OCI-LY7 (cell line): Measurements from ENCODE around the gene CCDC124. TPM values are rescaled to one million over a fixed set of nuclear protein-coding genes. Genes with fewer than 3 reads are reported as not detected.

ENCODE experiments used
- BruUV-seq: library from RNA; stranded (reverse); fragments of 400-500 nt; replicated peaks from 2 replicates; lab custom pipeline; 2021; lab: Mats Ljungman, UMichigan
- CTCF ChIA-PET: fragments of 300-600 bp; sonication (Branson Sonifier 250); formaldehyde crosslinking; loops from one replicate; lab custom pipeline; 2022; ENCODE audit warnings: antibody characterized with exemption; ENCODE audit not compliant: unreplicated experiment; lab: Charles Lee
- POLR2A ChIA-PET: fragments of 300-600 bp; sonication (Branson Sonifier 250); formaldehyde crosslinking; loops from one replicate; lab custom pipeline; 2022; ENCODE audit warnings: antibody characterized with exemption; lab: Charles Lee
- DNase-seq: peaks from one replicate; pipeline ENCODE4 v3.0.0-alpha.2; 2015; ENCODE audit warnings: low spot score
- H2AFZ ChIP-seq: fragments of 200-600 bp; sonication (generic), shearing (Covaris generic); 2 replicates; pipeline ENCODE4 v1.6.1; 2014; ENCODE audit warnings: mild to moderate bottlenecking, antibody characterized with exemption, low read length, moderate library complexity
- H3K27ac ChIP-seq: fragments of 200-600 bp; sonication (generic); 2 replicates; pipeline ENCODE4 v1.5.1; 2014; ENCODE audit warnings: mixed run types, low read depth, mild to moderate bottlenecking, moderate library complexity, low read length, inconsistent platforms; ENCODE audit not compliant: poor library complexity, severe bottlenecking
- H3K36me3 ChIP-seq: fragments of 200-600 bp; sonication (generic); 2 replicates; pipeline ENCODE4 v1.6.1; 2014; ENCODE audit warnings: mild to moderate bottlenecking, antibody characterized with exemption, low read length, moderate library complexity, mixed read lengths; ENCODE audit not compliant: insufficient read depth
- H3K4me1 ChIP-seq: fragments of 200-600 bp; sonication (generic); 2 replicates; pipeline ENCODE4 v1.5.1; 2014; ENCODE audit warnings: mild to moderate bottlenecking, low read length; ENCODE audit not compliant: insufficient read depth, poor library complexity, severe bottlenecking
- H3K4me2 ChIP-seq: fragments of 200-600 bp; sonication (generic); 2 replicates; pipeline ENCODE4 v1.6.1; 2014; ENCODE audit warnings: mild to moderate bottlenecking, low read length
- H3K4me3 ChIP-seq: fragments of 200-600 bp; sonication (generic); 2 replicates; pipeline ENCODE4 v1.5.1; 2014; ENCODE audit warnings: mild to moderate bottlenecking, low read depth, low read length; ENCODE audit not compliant: poor library complexity, severe bottlenecking
- H3K79me2 ChIP-seq: fragments of 200-600 bp; sonication (generic); 2 replicates; pipeline ENCODE4 v1.6.1; 2016; ENCODE audit warnings: low read depth, mild to moderate bottlenecking, low read length, moderate library complexity, mixed read lengths; ENCODE audit not compliant: insufficient read depth
- H3K9me2 ChIP-seq: fragments of 200-600 bp; sonication (generic); 2 replicates; pipeline ENCODE4 v1.6.1; 2016; ENCODE audit warnings: mild to moderate bottlenecking, low read length, mixed read lengths; ENCODE audit not compliant: insufficient read depth
- H3K9me3 ChIP-seq: fragments of 200-600 bp; sonication (generic); 2 replicates; pipeline ENCODE4 v1.6.1; 2014; ENCODE audit warnings: mild to moderate bottlenecking, mixed run types, low read length, mixed read lengths
- H4K20me1 ChIP-seq: fragments of 200-600 bp; sonication (generic); 2 replicates; pipeline ENCODE4 v1.6.1; 2014; ENCODE audit warnings: mild to moderate bottlenecking, antibody characterized with exemption, low read length, moderate library complexity, mixed read lengths; ENCODE audit not compliant: insufficient read depth
- CTCF ChIP-seq: fragments of 200-600 bp; sonication (generic); conservative IDR thresholded peaks from 2 replicates; pipeline ENCODE4 v1.5.1; 2014; ENCODE audit warnings: mild to moderate bottlenecking, antibody characterized with exemption, low read length, moderate library complexity, mixed read lengths
- EZH2phosphoT487 ChIP-seq: fragments of 200-600 bp; sonication (generic); IDR thresholded peaks from 2 replicates; pipeline ENCODE4 v1.6.1; 2018; ENCODE audit warnings: low read depth, borderline replicate concordance, mild to moderate bottlenecking, mixed run types, antibody characterized with exemption, low read length, moderate library complexity, mixed read lengths
- intact Hi-C: fragments of 100-400 bp; cut with micrococcal nuclease; formaldehyde crosslinking; loops from one replicate; pipeline ENCODE4 v1.10.0; 2022; ENCODE audit not compliant: unreplicated experiment
- total RNA-seq, 2 experiments: library from RNA; depleted of rRNA in 1 of 2; stranded (reverse); fragments of >200 nt in 1 of 2; shearing (Covaris generic) in 1 of 2; gene quantifications; 2 replicates each; pipeline ENCODE4 v1.2.3, GENCODE V29; 2014 to 2022

CCDC124 gene
- total RNA-seq, 2 experiments from 2014 or later, result 57.5 to 106 TPM

- POLR2A ChIA-PET, result interaction anchor here (0.7 to 0.8 kb wide), 2 partner anchors 706 to 753 kb away, joined by 3 to 5 read pairs; no protein-coding TSS in a partner anchor
- CTCF ChIA-PET, result no interaction called here
- BruUV-seq, result no TSS peak
Observed at GRCh38 chr19:17988161-17988560, 55.3 kb downstream of the CCDC124 start.

GRCh38 chr19:17989425-17990094 lies 56.7 kb downstream of the CCDC124 start:
- no peak overlapping the region for H3K4me3 ChIP-seq
- DNase-seq, result no peak
- intact Hi-C loops, result no loop called here
- H3K9me3 ChIP-seq, result no peaks in the 10 kb centered on the region
- H3K4me2 ChIP-seq, result no peak overlapping the region
- no peaks in the 10 kb centered on the region for H4K20me1 ChIP-seq
- ChIA-PET POLR2A (interaction anchor here (0.6 kb wide), 1 partner anchor 653 kb away, joined by 4 read pairs; no protein-coding TSS in a partner anchor), CTCF (no interaction called here)
- TF ChIP-seq EZH2phosphoT487 (no peak), CTCF (no peak)
- H2AFZ ChIP-seq, result no peak overlapping the region
- H3K36me3 ChIP-seq, result no peaks in the 10 kb centered on the region
- no peaks in the 10 kb centered on the region for H3K9me2 ChIP-seq
- no TSS peak for BruUV-seq
- no peaks in the 10 kb centered on the region for H3K79me2 ChIP-seq
- H3K4me1 ChIP-seq, result no peaks in the 10 kb centered on the region
- H3K27ac ChIP-seq, result no peak overlapping the region

More at GRCh38 chr19:17988161-17988560, 55.3 kb downstream of the CCDC124 start:
- H3K27ac ChIP-seq, result no peak overlapping the region
- no peaks in the 10 kb centered on the region for H3K36me3 ChIP-seq
- TF ChIP-seq EZH2phosphoT487, result no peak
- no peak for TF ChIP-seq CTCF
- intact Hi-C loops, result no loop called here
- DNase-seq, result no peak
- H3K79me2 ChIP-seq, result no peaks in the 10 kb centered on the region
- no peaks in the 10 kb centered on the region for H4K20me1 ChIP-seq
- no peak overlapping the region for H3K4me2 ChIP-seq
- H3K4me1 ChIP-seq, result no peaks in the 10 kb centered on the region
- no peaks in the 10 kb centered on the region for H3K9me3 ChIP-seq
- no peak overlapping the region for H3K4me3 ChIP-seq
- H3K9me2 ChIP-seq, result no peaks in the 10 kb centered on the region
- no peak overlapping the region for H2AFZ ChIP-seq
